ENCODE data around the gene MSRB2.
A peak's percentile ranks its signal among the peaks of the same experiment; 100 is the strongest.

Gene MSRB2

GRCh38 chr10:23081221-23081750, 14.1 kb upstream of the MSRB2 start:
- ChIA-PET CTCF (interaction anchor here (0.5 kb wide), 1 partner anchor 836 kb away, joined by 3 read pairs; no protein-coding TSS in a partner anchor), POLR2A (no interaction called here)
- peaks cover 0 to 3% (median 0%) of the 10 kb centered on the region in 5 experiments for H3K9me3 ChIP-seq (ENCODE audit: control extremely low read depth in 1 of 5, control insufficient read depth in 4 of 5, insufficient read depth in 2 of 5, low read depth in 1 of 5, low read length in 4 of 5)
- H3K4me1 ChIP-seq (ENCODE audit: control extremely low read depth in 1 of 4, control insufficient read depth in 4 of 4, insufficient read depth in 4 of 4, low read length in 3 of 4): no peaks in the 10 kb centered on the region
- peaks cover 0 to 12% (median 4%) of the 10 kb centered on the region in 5 experiments for H3K27me3 ChIP-seq (replicated peaks in 2 of 5; ENCODE audit: control insufficient read depth in 4 of 5, insufficient read depth in 5 of 5, low read length in 4 of 5)
- WGBS (ENCODE audit: insufficient coverage): 95% methylated on average over 4 of the region's 7 CpGs
- H3K36me3 ChIP-seq (ENCODE audit: control insufficient read depth in 4 of 4, insufficient read depth in 4 of 4, low read length in 3 of 4): no peaks in the 10 kb centered on the region
- DNase-seq: no peak
- no peak overlapping the region for H3K4me3 ChIP-seq (ENCODE audit: control insufficient read depth in 1 of 7, extremely low read depth in 1 of 7, insufficient read depth in 4 of 7, low read depth in 2 of 7, low read length in 6 of 7)
- H3K27ac ChIP-seq (ENCODE audit: insufficient read depth in 1 of 2, low read depth in 1 of 2, low read length in 2 of 2, poor library complexity in 1 of 2, severe bottlenecking in 2 of 2): no peak overlapping the region

- H3K27me3 ChIP-seq (replicated peaks in 2 of 5; ENCODE audit: control insufficient read depth in 4 of 5, insufficient read depth in 5 of 5, low read length in 4 of 5): peaks cover 0 to 12% (median 4%) of the 10 kb centered on the region in 5 experiments
- no peaks in the 10 kb centered on the region for H3K36me3 ChIP-seq (ENCODE audit: control insufficient read depth in 4 of 4, insufficient read depth in 4 of 4, low read length in 3 of 4)
- H3K4me3 ChIP-seq (ENCODE audit: control insufficient read depth in 1 of 7, extremely low read depth in 1 of 7, insufficient read depth in 4 of 7, low read depth in 2 of 7, low read length in 6 of 7): no peak overlapping the region
- WGBS (ENCODE audit: insufficient coverage): 83% methylated on average over 1 of the region's 4 CpGs
- H3K27ac ChIP-seq (ENCODE audit: insufficient read depth in 1 of 2, low read depth in 1 of 2, low read length in 2 of 2, poor library complexity in 1 of 2, severe bottlenecking in 2 of 2): no peak overlapping the region
- H3K4me1 ChIP-seq (ENCODE audit: control extremely low read depth in 1 of 4, control insufficient read depth in 4 of 4, insufficient read depth in 4 of 4, low read length in 3 of 4): no peaks in the 10 kb centered on the region
- H3K9me3 ChIP-seq (ENCODE audit: control extremely low read depth in 1 of 5, control insufficient read depth in 4 of 5, insufficient read depth in 2 of 5, low read depth in 1 of 5, low read length in 4 of 5): peaks cover 0 to 3% (median 0%) of the 10 kb centered on the region in 5 experiments
- ChIA-PET POLR2A (no interaction called here), CTCF (interaction anchor here (1.3 kb wide), 1 partner anchor 13 kb away, joined by 3 read pairs; no protein-coding TSS in a partner anchor)
- peak in 2 of 3 donors; percentile 24 to 35 for DNase-seq
Measured at GRCh38 chr10:23081891-23082290, 13.5 kb upstream of the MSRB2 start.

GRCh38 chr10:23088609-23089008, 6.8 kb upstream of the MSRB2 start:
- Histone ChIP-seq H3K9me3 (ENCODE audit: control extremely low read depth in 1 of 5, control insufficient read depth in 4 of 5, insufficient read depth in 2 of 5, low read depth in 1 of 5, low read length in 4 of 5) (peaks cover 0 to 6% (median 3%) of the 10 kb centered on the region in 5 experiments), H3K4me1 (ENCODE audit: control extremely low read depth in 1 of 4, control insufficient read depth in 4 of 4, insufficient read depth in 4 of 4, low read length in 3 of 4) (no peaks in the 10 kb centered on the region), H3K36me3 (ENCODE audit: control insufficient read depth in 4 of 4, insufficient read depth in 4 of 4, low read length in 3 of 4) (no peaks in the 10 kb centered on the region), H3K27me3 (replicated peaks in 2 of 5; ENCODE audit: control insufficient read depth in 4 of 5, insufficient read depth in 5 of 5, low read length in 4 of 5) (no peaks in the 10 kb centered on the region), H3K27ac (ENCODE audit: insufficient read depth in 1 of 2, low read depth in 1 of 2, low read length in 2 of 2, poor library complexity in 1 of 2, severe bottlenecking in 2 of 2) (no peak overlapping the region), H3K4me3 (ENCODE audit: control insufficient read depth in 1 of 7, extremely low read depth in 1 of 7, insufficient read depth in 4 of 7, low read depth in 2 of 7, low read length in 6 of 7) (no peak overlapping the region)
- CTCF ChIA-PET: no interaction called here
- DNase-seq: no peak
- POLR2A ChIA-PET: no interaction called here

- WGBS (ENCODE audit: insufficient coverage): 51% methylated on average over 7 of the region's 8 CpGs
- CTCF ChIA-PET: interaction anchor here (0.6 kb wide), 1 partner anchor 12 kb away, joined by 3 read pairs; no protein-coding TSS in a partner anchor
- Histone ChIP-seq H3K27me3 (replicated peaks in 2 of 5; ENCODE audit: control insufficient read depth in 4 of 5, insufficient read depth in 5 of 5, low read length in 4 of 5) (no peaks in the 10 kb centered on the region), H3K4me1 (ENCODE audit: control extremely low read depth in 1 of 4, control insufficient read depth in 4 of 4, insufficient read depth in 4 of 4, low read length in 3 of 4) (peaks cover 6 to 17% (median 16%) of the 10 kb centered on the region in 4 experiments), H3K27ac (ENCODE audit: insufficient read depth in 1 of 2, low read depth in 1 of 2, low read length in 2 of 2, poor library complexity in 1 of 2, severe bottlenecking in 2 of 2) (no peak overlapping the region), H3K36me3 (ENCODE audit: control insufficient read depth in 4 of 4, insufficient read depth in 4 of 4, low read length in 3 of 4) (peaks cover 0 to under 1% (median 0%) of the 10 kb centered on the region in 4 experiments), H3K9me3 (ENCODE audit: control extremely low read depth in 1 of 5, control insufficient read depth in 4 of 5, insufficient read depth in 2 of 5, low read depth in 1 of 5, low read length in 4 of 5) (peaks cover 0 to 3% (median 0%) of the 10 kb centered on the region in 5 experiments), H3K4me3 (ENCODE audit: control insufficient read depth in 1 of 7, extremely low read depth in 1 of 7, insufficient read depth in 4 of 7, low read depth in 2 of 7, low read length in 6 of 7) (peak overlapping the region in 2 of 7 experiments; percentile 78 to 87)
- no peak for DNase-seq
- POLR2A ChIA-PET: no interaction called here
Measured at GRCh38 chr10:23094786-23095403, 484 bp upstream of the MSRB2 start.

- ChIA-PET CTCF (interaction anchor here (0.7 to 0.9 kb wide), 3 partner anchors 10 to 521 kb away, joined by 3 to 4 read pairs (median 4); no protein-coding TSS in a partner anchor), POLR2A (no interaction called here)
- H3K4me1 ChIP-seq (ENCODE audit: control extremely low read depth in 1 of 4, control insufficient read depth in 4 of 4, insufficient read depth in 4 of 4, low read length in 3 of 4): peaks cover 6 to 22% (median 16%) of the 10 kb centered on the region in 4 experiments
- DNase-seq: peak; percentile 67 to 87 (median 82)
- H3K4me3 ChIP-seq (ENCODE audit: control insufficient read depth in 1 of 7, extremely low read depth in 1 of 7, insufficient read depth in 4 of 7, low read depth in 2 of 7, low read length in 6 of 7): peak overlapping the region; percentile 62 to 87 (median 75)
- H3K27me3 ChIP-seq (replicated peaks in 2 of 5; ENCODE audit: control insufficient read depth in 4 of 5, insufficient read depth in 5 of 5, low read length in 4 of 5): no peaks in the 10 kb centered on the region
- H3K36me3 ChIP-seq (ENCODE audit: control insufficient read depth in 4 of 4, insufficient read depth in 4 of 4, low read length in 3 of 4): peaks cover 0 to 7% (median 2%) of the 10 kb centered on the region in 4 experiments
- peaks cover 0 to 6% (median 5%) of the 10 kb centered on the region in 5 experiments for H3K9me3 ChIP-seq (ENCODE audit: control extremely low read depth in 1 of 5, control insufficient read depth in 4 of 5, insufficient read depth in 2 of 5, low read depth in 1 of 5, low read length in 4 of 5)
- peak overlapping the region; percentile 47 to 75 for H3K27ac ChIP-seq (ENCODE audit: insufficient read depth in 1 of 2, low read depth in 1 of 2, low read length in 2 of 2, poor library complexity in 1 of 2, severe bottlenecking in 2 of 2)
- 16% methylated on average over 19 of the region's 21 CpGs for WGBS (ENCODE audit: insufficient coverage)
Measured at GRCh38 chr10:23095966-23096801, 805 bp downstream of the MSRB2 start.

GRCh38 chr10:23096802-23097549, 1.6 kb downstream of the MSRB2 start:
- peaks cover 6 to 22% (median 16%) of the 10 kb centered on the region in 4 experiments for H3K4me1 ChIP-seq (ENCODE audit: control extremely low read depth in 1 of 4, control insufficient read depth in 4 of 4, insufficient read depth in 4 of 4, low read length in 3 of 4)
- peaks cover 0 to 10% (median 2%) of the 10 kb centered on the region in 5 experiments for H3K9me3 ChIP-seq (ENCODE audit: control extremely low read depth in 1 of 5, control insufficient read depth in 4 of 5, insufficient read depth in 2 of 5, low read depth in 1 of 5, low read length in 4 of 5)
- peaks cover 0 to 7% (median 2%) of the 10 kb centered on the region in 4 experiments for H3K36me3 ChIP-seq (ENCODE audit: control insufficient read depth in 4 of 4, insufficient read depth in 4 of 4, low read length in 3 of 4)
- ChIA-PET CTCF (interaction anchor here (0.7 to 0.9 kb wide), 3 partner anchors 9 to 522 kb away, joined by 3 to 4 read pairs (median 4); no protein-coding TSS in a partner anchor), POLR2A (no interaction called here)
- H3K4me3 ChIP-seq (ENCODE audit: control insufficient read depth in 1 of 7, extremely low read depth in 1 of 7, insufficient read depth in 4 of 7, low read depth in 2 of 7, low read length in 6 of 7): peak overlapping the region in 6 of 7 experiments; percentile 62 to 87 (median 76)
- peak overlapping the region; percentile 47 to 75 for H3K27ac ChIP-seq (ENCODE audit: insufficient read depth in 1 of 2, low read depth in 1 of 2, low read length in 2 of 2, poor library complexity in 1 of 2, severe bottlenecking in 2 of 2)
- peak in 2 of 3 donors; percentile 37 to 61 for DNase-seq
- no peaks in the 10 kb centered on the region for H3K27me3 ChIP-seq (replicated peaks in 2 of 5; ENCODE audit: control insufficient read depth in 4 of 5, insufficient read depth in 5 of 5, low read length in 4 of 5)
- WGBS (ENCODE audit: insufficient coverage): 48% methylated on average over 7 of the region's 8 CpGs

All from common myeloid progenitor, CD34-positive (primary cell).